Endothelial cell of umbilical vein (primary cell): ENCODE data around the gene CDH15. TPM values are rescaled to one million over a fixed set of nuclear protein-coding genes. Genes with fewer than 3 reads are reported as not detected.

ENCODE experiments used
- BruUV-seq: library from RNA; stranded (reverse); fragments of 400-500 nt; replicated peaks from 2 replicates; lab custom pipeline; 2021; lab: Mats Ljungman, UMichigan
- CTCF ChIA-PET: fragments of 300-600, 350-600 bp; sonication (Branson Sonifier 250); formaldehyde crosslinking; loops from one replicate; lab custom pipeline; 2021; ENCODE audit warnings: antibody characterized with exemption, inconsistent platforms; lab: Charles Lee
- POLR2A ChIA-PET: fragments of 300-600, 350-600 bp; sonication (Branson Sonifier 250); formaldehyde crosslinking; loops from one replicate; lab custom pipeline; 2021; ENCODE audit warnings: antibody characterized with exemption, inconsistent platforms; lab: Charles Lee
- DNase-seq: peaks from one replicate; pipeline ENCODE4 v3.0.0-alpha.2; 2011; ENCODE audit warnings: low read depth, low spot score
- FAIRE-seq: peaks from 2 replicates; lab custom pipeline; 2011; peaks lifted over from hg19 to GRCh38; lab: Jason Lieb, UNC
- H2AFZ ChIP-seq: 2 replicates; pipeline ENCODE4 v1.6.0; 2012; ENCODE audit warnings: low read depth, low read length, control low read depth, inconsistent platforms
- H3K27ac ChIP-seq: 2 replicates; pipeline ENCODE4 v1.5.1; 2011; ENCODE audit warnings: low read depth, mild to moderate bottlenecking, control low read depth, low read length, moderate library complexity; ENCODE audit not compliant: insufficient read depth
- H3K27me3 ChIP-seq, 2 experiments: 2 replicates each; pipeline versions ENCODE4 v1.6.0 to v1.6.1; 2011; ENCODE audit warnings: low read length in 2 of 2, mixed read lengths in 1 of 2; ENCODE audit not compliant: control insufficient read depth in 2 of 2, insufficient read depth in 2 of 2
- H3K36me3 ChIP-seq, 2 experiments: 2 replicates in 1 of 2; 3 replicates in 1 of 2; pipeline ENCODE4 v1.5.1; 2011; ENCODE audit warnings: low read length in 2 of 2, mild to moderate bottlenecking in 1 of 2, moderate library complexity in 1 of 2; ENCODE audit not compliant: control insufficient read depth in 2 of 2, insufficient read depth in 2 of 2; ENCODE audit errors: extremely low read depth in 1 of 2
- H3K4me1 ChIP-seq: 3 replicates; pipeline ENCODE4 v1.5.1; 2011; ENCODE audit warnings: mild to moderate bottlenecking, low read length; ENCODE audit not compliant: control insufficient read depth, insufficient read depth; ENCODE audit errors: extremely low read depth
- H3K4me2 ChIP-seq: 2 replicates; pipeline ENCODE4 v1.6.1; 2011; ENCODE audit warnings: low read length, control low read depth, mixed read lengths; ENCODE audit not compliant: insufficient read depth
- H3K4me3 ChIP-seq, 3 experiments: fragments of 200-600 bp in 1 of 3; sonication (generic), shearing (Covaris generic) in 1 of 3; replicated peaks in 1 of 3; 2 replicates each; pipeline ENCODE4 v1.5.1; 2011 to 2016; ENCODE audit warnings: control low read depth in 3 of 3, low read length in 3 of 3, mild to moderate bottlenecking in 2 of 3, inconsistent platforms in 1 of 3, low read depth in 1 of 3, moderate library complexity in 1 of 3; ENCODE audit not compliant: insufficient read depth in 1 of 3
- H3K79me2 ChIP-seq: 2 replicates; pipeline ENCODE4 v1.6.0; 2012; ENCODE audit warnings: low read length, inconsistent platforms; ENCODE audit not compliant: control insufficient read depth, insufficient read depth
- H3K9ac ChIP-seq: replicated peaks from 2 replicates; pipeline ENCODE3; 2011; ENCODE audit warnings: low read length, control low read depth; ENCODE audit not compliant: insufficient read depth; ENCODE audit errors: extremely low read depth
- H3K9me1 ChIP-seq: replicated peaks from 3 replicates; pipeline ENCODE4 v1.6.0; 2011; ENCODE audit warnings: mild to moderate bottlenecking, low read length; ENCODE audit not compliant: control insufficient read depth, insufficient read depth; ENCODE audit errors: extremely low read depth
- H3K9me3 ChIP-seq: replicated peaks from 2 replicates; pipeline ENCODE4 v1.5.1; 2012; ENCODE audit warnings: low read length, inconsistent platforms; ENCODE audit not compliant: control insufficient read depth, insufficient read depth
- H4K20me1 ChIP-seq: replicated peaks from 2 replicates; pipeline ENCODE3; 2011; ENCODE audit warnings: mild to moderate bottlenecking, low read length; ENCODE audit not compliant: control insufficient read depth, insufficient read depth; ENCODE audit errors: extremely low read depth
- EZH2 ChIP-seq: IDR thresholded peaks from 2 replicates; pipeline ENCODE4 v1.6.1; 2012; ENCODE audit warnings: borderline replicate concordance, low read depth, mild to moderate bottlenecking, moderate library complexity, low read length, inconsistent platforms; ENCODE audit not compliant: severe bottlenecking
- FOS ChIP-seq: IDR thresholded peaks from 2 replicates; pipeline ENCODE4 v1.6.1; 2011; ENCODE audit warnings: mild to moderate bottlenecking, low read length, moderate library complexity, borderline replicate concordance; ENCODE audit not compliant: insufficient read depth
- GATA2 ChIP-seq: IDR thresholded peaks from 2 replicates; pipeline ENCODE4 v1.7.0; 2011; ENCODE audit warnings: low read depth, mild to moderate bottlenecking, moderate library complexity, mixed read lengths, low read length; ENCODE audit not compliant: insufficient read length, insufficient read depth
- JUN ChIP-seq: IDR thresholded peaks from 2 replicates; pipeline ENCODE4 v1.6.1; 2011; ENCODE audit warnings: borderline replicate concordance, low read depth; ENCODE audit not compliant: insufficient read length, insufficient read depth
- MYC ChIP-seq: IDR thresholded peaks from one replicate; pipeline ENCODE4 v1.6.1; 2011; ENCODE audit warnings: mild to moderate bottlenecking, low read depth, low read length
- POLR2A ChIP-seq: IDR thresholded peaks from 2 replicates; pipeline ENCODE4 v1.6.1; 2012; ENCODE audit warnings: low read depth, mild to moderate bottlenecking, control low read depth, low read length
- POLR2AphosphoS5 ChIP-seq: IDR thresholded peaks from 2 replicates; pipeline ENCODE4 v1.6.1; 2012; ENCODE audit warnings: low read depth, mild to moderate bottlenecking, control low read depth, low read length, moderate library complexity; ENCODE audit not compliant: insufficient read depth
- dilution Hi-C: fragments of 300-500 bp; cut with MboI; formaldehyde crosslinking; loops from one replicate; pipeline ENCODE4 v1.15.0; 2019; ENCODE audit warnings: low sequenced_read_pairs; ENCODE audit not compliant: extremely low pct_ligation_motif_present
- intact Hi-C: fragments of 100-400 bp; cut with micrococcal nuclease; formaldehyde crosslinking; loops from one replicate; pipeline ENCODE4 v1.10.0; 2022
- polyA plus RNA-seq, 4 experiments: library from polyadenylated mRNA; depleted of rRNA in 3 of 4; stranded (reverse) in 3 of 4; unstranded in 1 of 4; fragments of >200 nt; gene quantifications; 2 replicates each; pipeline versions ENCODE4 v1.2.1 to v1.2.3, GENCODE V29; 2011 to 2012; ENCODE audit warnings: missing spikeins in 1 of 4
- total RNA-seq: library from RNA; stranded (reverse); gene quantifications from 2 replicates; pipeline ENCODE4 v1.2.3, GENCODE V29; 2021
- TF ChIP-seq, protein P1 (sequence below), 2 donors: IDR thresholded peaks; 1 replicate in 1 of 2; 2 replicates in 1 of 2; pipeline ENCODE4 v1.5.1; 2011; ENCODE audit warnings: low read length in 2 of 2, mild to moderate bottlenecking in 2 of 2, moderate library complexity in 2 of 2, control low read depth in 1 of 2, inconsistent platforms in 1 of 2, low read depth in 1 of 2; ENCODE audit not compliant: insufficient read depth in 1 of 2; ENCODE audit errors: extremely low read depth in 1 of 2
- TF ChIP-seq, protein P2 (sequence below): IDR thresholded peaks from 2 replicates; pipeline ENCODE4 v1.6.1; 2011; ENCODE audit not compliant: insufficient read depth, insufficient read length

The CDH15 gene
- total and polyA plus RNA-seq, 2 donors (not counting 3 experiments of a cell fraction or from before 2014, with no cell fraction given): 0.44 TPM; not detected in 1

GRCh38 chr16:89183975-89184676 is 12.6 kb downstream of the CDH15 start:
- Histone ChIP-seq H3K27ac (no peak overlapping the region), H3K4me1 (no peaks in the 10 kb centered on the region), H3K4me3 (no peak overlapping the region), H3K9me3 (no peaks in the 10 kb centered on the region), H3K9me1 (no peaks in the 10 kb centered on the region), H3K27me3 (peaks cover 0 to 4% of the 10 kb centered on the region in 2 experiments), H4K20me1 (no peaks in the 10 kb centered on the region), H3K4me2 (no peak overlapping the region), H3K9ac (no peak overlapping the region), H3K79me2 (no peaks in the 10 kb centered on the region), H2AFZ (no peak overlapping the region), H3K36me3 (no peaks in the 10 kb centered on the region)
- dilution Hi-C loops: no loop called here
- no TSS peak for BruUV-seq
- TF ChIP-seq, protein P1, sequence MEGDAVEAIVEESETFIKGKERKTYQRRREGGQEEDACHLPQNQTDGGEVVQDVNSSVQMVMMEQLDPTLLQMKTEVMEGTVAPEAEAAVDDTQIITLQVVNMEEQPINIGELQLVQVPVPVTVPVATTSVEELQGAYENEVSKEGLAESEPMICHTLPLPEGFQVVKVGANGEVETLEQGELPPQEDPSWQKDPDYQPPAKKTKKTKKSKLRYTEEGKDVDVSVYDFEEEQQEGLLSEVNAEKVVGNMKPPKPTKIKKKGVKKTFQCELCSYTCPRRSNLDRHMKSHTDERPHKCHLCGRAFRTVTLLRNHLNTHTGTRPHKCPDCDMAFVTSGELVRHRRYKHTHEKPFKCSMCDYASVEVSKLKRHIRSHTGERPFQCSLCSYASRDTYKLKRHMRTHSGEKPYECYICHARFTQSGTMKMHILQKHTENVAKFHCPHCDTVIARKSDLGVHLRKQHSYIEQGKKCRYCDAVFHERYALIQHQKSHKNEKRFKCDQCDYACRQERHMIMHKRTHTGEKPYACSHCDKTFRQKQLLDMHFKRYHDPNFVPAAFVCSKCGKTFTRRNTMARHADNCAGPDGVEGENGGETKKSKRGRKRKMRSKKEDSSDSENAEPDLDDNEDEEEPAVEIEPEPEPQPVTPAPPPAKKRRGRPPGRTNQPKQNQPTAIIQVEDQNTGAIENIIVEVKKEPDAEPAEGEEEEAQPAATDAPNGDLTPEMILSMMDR (IDR thresholded peaks at IDR 0.05; ENCODE audit: extremely low read depth in 1 of 2, insufficient read depth in 1 of 2, low read depth in 1 of 2, low read length in 2 of 2): no peak
- TF ChIP-seq POLR2A: no peak
- FAIRE-seq: no peak
- ChIA-PET CTCF (interaction anchor here (1.8 kb wide), 1 partner anchor 9 kb away, joined by 4 read pairs; no protein-coding TSS in a partner anchor), POLR2A (no interaction called here)
- intact Hi-C loops: no loop called here
- no peak for DNase-seq

DNA sequence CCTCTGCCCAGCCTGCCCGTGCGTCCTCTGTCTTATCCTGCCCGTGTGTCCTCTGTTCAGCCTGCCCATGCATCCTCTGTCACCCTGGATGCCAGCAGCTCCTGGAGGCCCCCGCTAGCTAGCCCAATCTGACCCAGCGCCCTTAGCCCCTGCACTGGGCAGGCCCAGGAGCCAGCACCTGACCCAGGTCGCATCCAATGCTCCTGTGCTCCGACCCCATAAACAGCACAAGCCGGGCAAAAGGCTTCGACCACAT is 13.1 kb downstream of the CDH15 start:
- H3K27ac ChIP-seq: no peak overlapping the region
- CTCF ChIA-PET: interaction anchor here (1.4 to 1.8 kb wide), 2 partner anchors 8 to 10 kb away, joined by 4 read pairs; no protein-coding TSS in a partner anchor
- H3K27me3 ChIP-seq: peaks cover 0 to 4% of the 10 kb centered on the region in 2 experiments

More for the DNA sequence above, 13.1 kb downstream of the CDH15 start:
- TF ChIP-seq, protein P1 (IDR thresholded peaks at IDR 0.05; ENCODE audit: extremely low read depth in 1 of 2, insufficient read depth in 1 of 2, low read depth in 1 of 2, low read length in 2 of 2): no peak
- TF ChIP-seq GATA2 (no peak), EZH2 (no peak), FOS (no peak), POLR2AphosphoS5 (no peak), MYC (no peak), POLR2A (no peak), JUN (no peak)
- TF ChIP-seq, protein P2, sequence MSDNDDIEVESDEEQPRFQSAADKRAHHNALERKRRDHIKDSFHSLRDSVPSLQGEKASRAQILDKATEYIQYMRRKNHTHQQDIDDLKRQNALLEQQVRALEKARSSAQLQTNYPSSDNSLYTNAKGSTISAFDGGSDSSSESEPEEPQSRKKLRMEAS: no peak
- no peaks in the 10 kb centered on the region for H3K79me2 ChIP-seq
- H3K9me1 ChIP-seq: no peaks in the 10 kb centered on the region
- no peak overlapping the region for H3K4me2 ChIP-seq
- H2AFZ ChIP-seq: no peak overlapping the region
- DNase-seq (no peak), FAIRE-seq (no peak)
- no peaks in the 10 kb centered on the region for H3K9me3 ChIP-seq
- no peak overlapping the region for H3K9ac ChIP-seq
- no peaks in the 10 kb centered on the region for H4K20me1 ChIP-seq
- no TSS peak for BruUV-seq
- POLR2A ChIA-PET: no interaction called here
- no peaks in the 10 kb centered on the region for H3K4me1 ChIP-seq
- intact Hi-C loops: no loop called here
- no peak overlapping the region for H3K4me3 ChIP-seq
- no peaks in the 10 kb centered on the region for H3K36me3 ChIP-seq
- dilution Hi-C loops: no loop called here
